Choroid plexus epithelial cell (primary cell): ENCODE data around the gene RPTOR.

Experiments
- DNase-seq: peaks from one replicate; pipeline ENCODE4 v3.0.0-alpha.2; 2010; ENCODE audit warnings: low read depth
- H3K4me3 ChIP-seq: 2 replicates; pipeline ENCODE4 v1.5.1; 2011; ENCODE audit warnings: low read depth, mild to moderate bottlenecking, control low read depth, low read length, moderate library complexity
- TF ChIP-seq, protein P1 (sequence below): conservative IDR thresholded peaks from 2 replicates; pipeline ENCODE4 v1.5.1; 2011; ENCODE audit warnings: low read depth, mild to moderate bottlenecking, control low read depth, inconsistent platforms, low read length, moderate library complexity

The RPTOR gene

DNA sequence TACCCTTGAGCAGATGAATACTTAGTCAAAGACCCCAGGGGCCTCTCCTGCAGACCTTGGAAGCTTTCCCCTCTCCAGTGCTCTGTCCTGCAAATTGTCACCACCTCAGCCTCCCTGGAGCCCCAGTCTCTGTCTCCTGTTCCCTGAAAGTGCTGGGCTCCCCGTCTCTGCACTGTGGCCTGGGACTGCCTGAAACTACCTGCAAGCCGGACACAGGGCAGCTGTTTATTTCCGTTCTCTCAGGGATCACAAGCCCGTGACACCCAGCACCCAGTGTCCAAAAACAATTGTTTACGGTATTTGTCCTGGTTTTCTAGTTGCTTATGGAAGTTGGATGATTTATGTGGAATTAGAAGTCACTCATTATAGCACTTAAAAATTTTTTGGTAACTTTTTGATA is 365.4 kb downstream of the RPTOR start:
- H3K4me3 ChIP-seq = no peak overlapping the region
- no peak for DNase-seq

DNA sequence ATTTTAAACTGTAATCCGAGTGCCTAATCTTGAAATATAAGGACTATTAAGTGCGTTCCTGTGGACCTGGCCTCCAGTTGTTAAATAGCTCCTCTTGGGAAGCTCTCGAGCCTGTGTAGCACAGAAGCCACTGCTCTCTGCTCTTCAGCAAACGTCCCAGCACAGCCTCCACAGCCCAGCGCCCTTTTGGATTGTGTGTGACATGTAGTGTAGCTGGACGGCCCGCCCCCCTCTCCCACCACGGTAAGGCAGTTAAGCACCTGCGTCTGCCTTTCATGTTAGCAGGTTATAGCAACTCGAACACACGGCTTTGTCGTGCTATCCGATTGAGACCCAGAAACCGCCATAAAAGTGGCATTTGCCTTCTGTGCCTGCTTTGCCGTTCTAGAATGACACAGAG is 367.8 kb downstream of the RPTOR start:
- no peak overlapping the region for H3K4me3 ChIP-seq
- DNase-seq = no peak
- TF ChIP-seq, protein P1, sequence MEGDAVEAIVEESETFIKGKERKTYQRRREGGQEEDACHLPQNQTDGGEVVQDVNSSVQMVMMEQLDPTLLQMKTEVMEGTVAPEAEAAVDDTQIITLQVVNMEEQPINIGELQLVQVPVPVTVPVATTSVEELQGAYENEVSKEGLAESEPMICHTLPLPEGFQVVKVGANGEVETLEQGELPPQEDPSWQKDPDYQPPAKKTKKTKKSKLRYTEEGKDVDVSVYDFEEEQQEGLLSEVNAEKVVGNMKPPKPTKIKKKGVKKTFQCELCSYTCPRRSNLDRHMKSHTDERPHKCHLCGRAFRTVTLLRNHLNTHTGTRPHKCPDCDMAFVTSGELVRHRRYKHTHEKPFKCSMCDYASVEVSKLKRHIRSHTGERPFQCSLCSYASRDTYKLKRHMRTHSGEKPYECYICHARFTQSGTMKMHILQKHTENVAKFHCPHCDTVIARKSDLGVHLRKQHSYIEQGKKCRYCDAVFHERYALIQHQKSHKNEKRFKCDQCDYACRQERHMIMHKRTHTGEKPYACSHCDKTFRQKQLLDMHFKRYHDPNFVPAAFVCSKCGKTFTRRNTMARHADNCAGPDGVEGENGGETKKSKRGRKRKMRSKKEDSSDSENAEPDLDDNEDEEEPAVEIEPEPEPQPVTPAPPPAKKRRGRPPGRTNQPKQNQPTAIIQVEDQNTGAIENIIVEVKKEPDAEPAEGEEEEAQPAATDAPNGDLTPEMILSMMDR = no peak

More for the DNA sequence above, 365.4 kb downstream of the RPTOR start:
- TF ChIP-seq, protein P1 = no peak

DNA sequence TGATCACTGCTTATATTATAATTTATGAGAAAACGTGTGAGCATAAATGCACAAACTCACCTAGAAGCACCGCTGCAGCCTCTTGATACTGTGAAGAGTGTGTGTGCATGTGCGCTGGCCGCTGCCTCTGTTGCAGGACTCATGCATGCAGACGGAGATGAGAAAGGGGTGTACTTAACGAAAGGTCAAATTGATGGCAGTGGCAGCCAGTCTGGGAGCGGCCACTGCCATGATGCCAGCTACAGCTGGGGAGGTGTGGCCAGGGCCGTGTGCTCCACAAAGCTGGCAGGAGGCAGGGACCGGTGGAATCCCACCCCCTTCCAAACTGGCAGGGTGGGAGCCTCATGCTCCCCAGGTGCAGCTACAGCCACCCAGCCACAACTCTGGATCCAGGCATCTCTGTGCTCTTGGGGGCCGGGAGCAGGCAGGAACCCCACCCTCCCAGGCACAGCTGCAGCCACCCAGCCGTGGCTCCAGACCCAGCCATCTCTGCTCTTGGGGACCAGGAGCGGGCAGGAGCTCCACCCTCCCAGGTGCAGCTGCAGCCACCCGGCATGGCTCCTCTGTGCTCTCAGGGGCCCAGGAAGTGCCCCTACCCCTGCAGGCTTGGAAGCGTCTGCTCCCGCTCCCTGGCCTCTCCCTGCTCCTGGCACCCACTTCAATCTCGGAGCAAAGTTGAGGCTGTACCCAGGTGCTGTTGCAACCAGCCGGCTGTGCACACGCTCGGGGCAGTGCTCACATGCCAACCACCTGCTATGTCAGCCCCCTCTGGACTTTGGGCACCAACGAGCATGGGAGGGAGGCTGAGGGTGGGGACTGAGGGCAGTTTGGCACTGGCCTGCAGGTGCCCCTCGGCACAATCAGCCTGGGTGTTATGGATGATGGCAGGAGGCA is 369.5 kb downstream of the RPTOR start:
- H3K4me3 ChIP-seq = no peak overlapping the region
- no peak for DNase-seq
- TF ChIP-seq, protein P1 = no peak

DNA sequence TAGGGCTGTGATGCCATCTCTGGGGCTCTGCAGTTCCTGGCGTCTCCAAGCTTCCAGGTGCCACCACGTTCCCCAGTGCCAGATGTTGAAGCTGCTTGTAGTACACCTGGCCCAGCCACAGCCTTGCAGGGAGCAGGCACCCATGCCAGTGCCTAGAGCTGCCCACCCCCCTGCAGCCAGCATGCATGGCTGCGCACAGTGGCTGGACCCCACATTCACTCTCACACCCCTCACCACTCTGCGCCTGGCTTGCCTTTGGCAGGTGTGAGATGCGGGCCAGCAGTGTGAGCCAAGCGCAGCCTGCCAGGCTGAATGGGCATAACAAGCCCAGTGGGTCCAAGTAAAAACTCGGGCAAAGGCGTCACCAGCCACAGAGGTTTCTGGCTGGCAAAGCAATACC is 371.6 kb downstream of the RPTOR start:
- TF ChIP-seq, protein P1 = no peak
- H3K4me3 ChIP-seq = no peak overlapping the region
- DNase-seq = no peak

DNA sequence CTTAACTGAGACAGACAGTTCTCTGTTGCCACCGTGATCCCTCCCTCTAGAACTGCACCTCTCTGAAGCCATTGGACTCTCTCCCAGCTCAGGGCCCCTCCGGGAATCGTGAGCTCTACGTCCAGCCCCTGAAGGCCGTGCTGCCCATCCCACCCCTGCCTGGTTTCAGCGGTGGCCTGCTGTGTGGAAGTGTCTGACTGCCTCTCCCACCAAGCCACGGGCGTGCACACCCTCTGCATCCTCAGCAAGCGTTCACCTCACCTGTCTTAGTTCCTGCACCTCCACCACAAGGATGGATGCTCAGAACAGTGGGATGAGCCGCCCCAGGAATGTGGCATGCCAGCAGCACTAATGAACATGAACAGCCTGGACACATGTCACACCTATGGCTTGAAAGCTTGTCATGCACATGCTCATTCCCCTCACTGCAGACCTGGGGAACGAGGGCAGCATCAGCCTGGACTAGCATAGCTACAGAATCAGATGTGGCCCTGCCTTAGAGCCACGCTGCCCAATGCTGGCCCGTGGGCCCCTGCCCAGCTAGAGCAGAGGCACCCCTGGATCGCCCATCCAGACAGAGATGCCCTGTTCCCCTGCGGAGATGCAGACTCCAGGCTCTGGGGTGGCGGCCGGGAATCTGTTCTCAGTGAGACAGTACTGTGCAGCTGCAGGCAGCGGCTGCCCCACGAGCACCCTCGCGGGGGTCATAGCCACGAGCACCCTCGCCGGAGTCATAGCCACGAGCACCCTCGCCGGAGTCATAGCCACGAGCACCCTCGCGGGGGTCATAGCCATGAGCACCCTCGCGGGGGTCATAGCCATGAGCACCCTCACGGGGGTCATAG is 373.3 kb downstream of the RPTOR start:
- TF ChIP-seq, protein P1 = no peak
- no peak for DNase-seq
- H3K4me3 ChIP-seq = no peak overlapping the region

DNA sequence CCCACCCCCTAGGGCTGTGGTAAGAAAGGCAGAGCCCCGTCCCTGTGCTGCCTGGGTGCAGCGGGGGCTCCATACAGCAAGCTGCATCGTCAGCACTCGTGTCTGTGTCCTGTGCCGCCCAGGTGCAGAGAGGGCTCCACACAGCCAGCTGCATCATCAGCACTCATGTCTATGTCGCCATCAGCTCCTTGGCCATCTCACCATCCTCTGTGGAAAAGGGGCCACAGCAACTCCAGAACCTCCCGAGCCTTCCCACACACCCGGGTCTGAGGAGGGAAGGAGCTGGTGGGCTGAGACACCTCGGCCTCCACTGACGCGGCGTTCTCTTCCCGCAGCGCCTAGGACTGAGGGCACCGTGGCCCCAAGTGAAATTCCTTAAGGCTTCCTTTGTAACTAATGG is 374.1 kb downstream of the RPTOR start:
- no peak for DNase-seq
- TF ChIP-seq, protein P1 = no peak
- H3K4me3 ChIP-seq = no peak overlapping the region
